ENCODE data around the gene MFSD12.
A peak's percentile ranks its signal among the peaks of the same experiment; 100 is the strongest.

Gene MFSD12
- total RNA-seq = 535 to 2,430 (median 1,130) reads per million in 18 experiments

GRCh38 chr19:3557461-3558248 is at the start of gene MFSD12:
MFSD12 (minus strand) TSS chr19:3557586; CDS start chr19:3557403, 183 bp downstream.
- DNase-seq = peak; percentile 97 to 98

GRCh38 chr19:3606690-3607289 is 49.4 kb upstream of the MFSD12 start, which contains the start of gene TBXA2R:
TBXA2R (minus strand) TSS chr19:3606875; CDS start chr19:3600634, 6,241 bp downstream.
- peak; percentile 37 to 47 for DNase-seq

- DNase-seq = no peak
Observed at GRCh38 chr19:3606174-3606689, 48.8 kb upstream of the MFSD12 start.

- no peak for DNase-seq
Observed at GRCh38 chr19:3605770-3606169, 48.4 kb upstream of the MFSD12 start.

GRCh38 chr19:3605361-3605760 is 48.0 kb upstream of the MFSD12 start:
- no peak for DNase-seq

- DNase-seq = peak in 1 of 2 donors; percentile 21
Observed at GRCh38 chr19:3604987-3605343, 47.6 kb upstream of the MFSD12 start.

GRCh38 chr19:3604227-3604986 is 47.0 kb upstream of the MFSD12 start:
- DNase-seq = no peak

- no peak for DNase-seq
Observed at GRCh38 chr19:3603121-3603811, 45.9 kb upstream of the MFSD12 start.

GRCh38 chr19:3601021-3601420 is 43.6 kb upstream of the MFSD12 start:
- no peak for DNase-seq

GRCh38 chr19:3599776-3600187 is 42.4 kb upstream of the MFSD12 start:
- no peak for DNase-seq

- DNase-seq = no peak
Observed at GRCh38 chr19:3595521-3596061, 38.2 kb upstream of the MFSD12 start.

GRCh38 chr19:3593156-3593555 is 35.8 kb upstream of the MFSD12 start:
- DNase-seq = no peak

GRCh38 chr19:3591876-3592613 is 34.7 kb upstream of the MFSD12 start:
- DNase-seq = no peak

GRCh38 chr19:3590991-3591659 is 33.7 kb upstream of the MFSD12 start:
- no peak for DNase-seq

- no peak for DNase-seq
Observed at GRCh38 chr19:3589949-3590348, 32.6 kb upstream of the MFSD12 start.

- no peak for DNase-seq
Observed at GRCh38 chr19:3589439-3589838, 32.1 kb upstream of the MFSD12 start.

- DNase-seq = no peak
Observed at GRCh38 chr19:3586707-3587346, 29.4 kb upstream of the MFSD12 start.

- peak in 1 of 2 donors; percentile 16 for DNase-seq
Observed at GRCh38 chr19:3586127-3586626, 28.8 kb upstream of the MFSD12 start.

GRCh38 chr19:3585301-3586126 is 28.1 kb upstream of the MFSD12 start, which contains the start of gene GIPC3:
GIPC3 (plus strand) TSS chr19:3585478; CDS start chr19:3585598, 120 bp downstream.
- DNase-seq = no peak

All from inflammatory macrophage (primary cell).